A549 (cell line): Measurements from ENCODE around the gene SNTA1.

Experiments
- CBX8 ChIP-seq: fragments of 200-600 bp; sonication (generic); IDR thresholded peaks from 2 replicates; pipeline ENCODE4 v1.6.1; 2016
- CTCF ChIP-seq: fragments of >200 bp; sonication (Bioruptor Twin); formaldehyde crosslinking; IDR thresholded peaks from 3 replicates; pipeline ENCODE4 v1.5.1; 2016
- GATA3 ChIP-seq: IDR thresholded peaks from 2 replicates; pipeline ENCODE4 v1.6.1; 2012; ENCODE audit warnings: borderline replicate concordance
- MAX ChIP-seq: IDR thresholded peaks from 2 replicates; pipeline ENCODE4 v1.6.1; 2012
- POLR2A ChIP-seq: IDR thresholded peaks from 2 replicates; pipeline ENCODE4 v1.6.1; 2012; ENCODE audit warnings: mild to moderate bottlenecking, low read length
- RAD21 ChIP-seq, 2 experiments: fragments of >200 bp in 1 of 2; sonication (Bioruptor Twin) in 1 of 2; formaldehyde crosslinking in 1 of 2; IDR thresholded peaks in 1 of 2; conservative IDR thresholded peaks in 1 of 2; 2 replicates in 1 of 2; 3 replicates in 1 of 2; pipeline ENCODE4 v1.6.1; 2012 to 2018; ENCODE audit warnings: inconsistent platforms in 1 of 2
- SMC3 ChIP-seq: fragments of >200 bp; sonication (Bioruptor Twin); formaldehyde crosslinking; IDR thresholded peaks from 3 replicates; pipeline ENCODE4 v1.6.1; 2018; ENCODE audit warnings: inconsistent platforms
- TF ChIP-seq, protein P1 (sequence below): IDR thresholded peaks from 2 replicates; pipeline ENCODE4 v1.6.1; 2012; ENCODE audit warnings: low read depth, borderline replicate concordance
- TF ChIP-seq, protein P2 (sequence below): fragments of 200-600 bp; sonication (generic); IDR thresholded peaks from 2 replicates; pipeline ENCODE4 v1.6.1; 2016; ENCODE audit warnings: antibody characterized with exemption, mild to moderate bottlenecking, moderate library complexity
- TF ChIP-seq, protein P3 (sequence below): IDR thresholded peaks from 2 replicates; pipeline ENCODE4 v1.6.1; 2012

- TF ChIP-seq CTCF (no peak), GATA3 (no peak), MAX (no peak), SMC3 (no peak), POLR2A (no peak), RAD21 (conservative IDR thresholded peaks at IDR 0.05 in 1 of 2, IDR thresholded peaks at IDR 0.05 in 1 of 2) (no peak), CBX8 (no peak)
- TF ChIP-seq, protein P1, sequence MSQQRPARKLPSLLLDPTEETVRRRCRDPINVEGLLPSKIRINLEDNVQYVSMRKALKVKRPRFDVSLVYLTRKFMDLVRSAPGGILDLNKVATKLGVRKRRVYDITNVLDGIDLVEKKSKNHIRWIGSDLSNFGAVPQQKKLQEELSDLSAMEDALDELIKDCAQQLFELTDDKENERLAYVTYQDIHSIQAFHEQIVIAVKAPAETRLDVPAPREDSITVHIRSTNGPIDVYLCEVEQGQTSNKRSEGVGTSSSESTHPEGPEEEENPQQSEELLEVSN, result no peak
- TF ChIP-seq, protein P2, sequence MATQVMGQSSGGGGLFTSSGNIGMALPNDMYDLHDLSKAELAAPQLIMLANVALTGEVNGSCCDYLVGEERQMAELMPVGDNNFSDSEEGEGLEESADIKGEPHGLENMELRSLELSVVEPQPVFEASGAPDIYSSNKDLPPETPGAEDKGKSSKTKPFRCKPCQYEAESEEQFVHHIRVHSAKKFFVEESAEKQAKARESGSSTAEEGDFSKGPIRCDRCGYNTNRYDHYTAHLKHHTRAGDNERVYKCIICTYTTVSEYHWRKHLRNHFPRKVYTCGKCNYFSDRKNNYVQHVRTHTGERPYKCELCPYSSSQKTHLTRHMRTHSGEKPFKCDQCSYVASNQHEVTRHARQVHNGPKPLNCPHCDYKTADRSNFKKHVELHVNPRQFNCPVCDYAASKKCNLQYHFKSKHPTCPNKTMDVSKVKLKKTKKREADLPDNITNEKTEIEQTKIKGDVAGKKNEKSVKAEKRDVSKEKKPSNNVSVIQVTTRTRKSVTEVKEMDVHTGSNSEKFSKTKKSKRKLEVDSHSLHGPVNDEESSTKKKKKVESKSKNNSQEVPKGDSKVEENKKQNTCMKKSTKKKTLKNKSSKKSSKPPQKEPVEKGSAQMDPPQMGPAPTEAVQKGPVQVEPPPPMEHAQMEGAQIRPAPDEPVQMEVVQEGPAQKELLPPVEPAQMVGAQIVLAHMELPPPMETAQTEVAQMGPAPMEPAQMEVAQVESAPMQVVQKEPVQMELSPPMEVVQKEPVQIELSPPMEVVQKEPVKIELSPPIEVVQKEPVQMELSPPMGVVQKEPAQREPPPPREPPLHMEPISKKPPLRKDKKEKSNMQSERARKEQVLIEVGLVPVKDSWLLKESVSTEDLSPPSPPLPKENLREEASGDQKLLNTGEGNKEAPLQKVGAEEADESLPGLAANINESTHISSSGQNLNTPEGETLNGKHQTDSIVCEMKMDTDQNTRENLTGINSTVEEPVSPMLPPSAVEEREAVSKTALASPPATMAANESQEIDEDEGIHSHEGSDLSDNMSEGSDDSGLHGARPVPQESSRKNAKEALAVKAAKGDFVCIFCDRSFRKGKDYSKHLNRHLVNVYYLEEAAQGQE, result no peak
- TF ChIP-seq, protein P3, sequence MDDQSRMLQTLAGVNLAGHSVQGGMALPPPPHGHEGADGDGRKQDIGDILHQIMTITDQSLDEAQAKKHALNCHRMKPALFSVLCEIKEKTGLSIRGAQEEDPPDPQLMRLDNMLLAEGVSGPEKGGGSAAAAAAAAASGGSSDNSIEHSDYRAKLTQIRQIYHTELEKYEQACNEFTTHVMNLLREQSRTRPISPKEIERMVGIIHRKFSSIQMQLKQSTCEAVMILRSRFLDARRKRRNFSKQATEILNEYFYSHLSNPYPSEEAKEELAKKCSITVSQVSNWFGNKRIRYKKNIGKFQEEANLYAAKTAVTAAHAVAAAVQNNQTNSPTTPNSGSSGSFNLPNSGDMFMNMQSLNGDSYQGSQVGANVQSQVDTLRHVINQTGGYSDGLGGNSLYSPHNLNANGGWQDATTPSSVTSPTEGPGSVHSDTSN, result no peak
Observed at GRCh38 chr20:33481431-33481941, 37.9 kb upstream of the SNTA1 start.
